Neural progenitor cell (in vitro differentiated cells): ENCODE data around the gene SOBP. TPM values are rescaled to one million over a fixed set of nuclear protein-coding genes. Genes with fewer than 3 reads are reported as not detected.
A peak's percentile ranks its signal among the peaks of the same experiment; 100 is the strongest.

ENCODE experiments used
- DNase-seq: peaks from one replicate; pipeline ENCODE4 v3.0.0-alpha.2; 2016; ENCODE audit warnings: low spot score
- H2AFZ ChIP-seq: fragments of 200-600 bp; sonication (generic); replicated peaks from 2 replicates; pipeline ENCODE4 v1.6.1; 2016; ENCODE audit warnings: antibody characterized with exemption
- H3F3A ChIP-seq: fragments of 200-600 bp; sonication (generic); 2 replicates; pipeline ENCODE4 v1.6.1; 2016; ENCODE audit warnings: antibody characterized with exemption, low read depth
- H3K27ac ChIP-seq: fragments of 200-600 bp; sonication (generic); 2 replicates; pipeline ENCODE4 v1.5.1; 2016; ENCODE audit warnings: mild to moderate bottlenecking
- H3K27me3 ChIP-seq: fragments of 200-600 bp; sonication (generic); 2 replicates; pipeline ENCODE4 v1.6.1; 2016; ENCODE audit warnings: mild to moderate bottlenecking, moderate library complexity
- H3K36me3 ChIP-seq: fragments of 200-600 bp; sonication (generic); 2 replicates; pipeline ENCODE4 v1.5.1; 2016
- H3K4me1 ChIP-seq: fragments of 200-600 bp; sonication (generic); 2 replicates; pipeline ENCODE4 v1.6.1; 2016; ENCODE audit warnings: mixed run types
- H3K4me2 ChIP-seq: fragments of 200-600 bp; sonication (generic); 2 replicates; pipeline ENCODE4 v1.6.1; 2016
- H3K4me3 ChIP-seq: fragments of 200-600 bp; sonication (generic); 2 replicates; pipeline ENCODE4 v1.5.1; 2016
- H3K79me2 ChIP-seq: fragments of 200-600 bp; sonication (generic); 2 replicates; pipeline ENCODE4 v1.6.1; 2016; ENCODE audit warnings: low read depth
- H3K9ac ChIP-seq: fragments of 200-600 bp; sonication (generic); 2 replicates; pipeline ENCODE4 v1.6.1; 2016
- H3K9me3 ChIP-seq: fragments of 200-600 bp; sonication (generic); 2 replicates; pipeline ENCODE4 v1.5.1; 2016; ENCODE audit warnings: low read depth
- H4K20me1 ChIP-seq: fragments of 200-600 bp; sonication (generic); 2 replicates; pipeline ENCODE4 v1.6.1; 2016; ENCODE audit warnings: low read depth
- H3K27ac Mint-ChIP-seq: 3 replicates; pipeline ENCODE4 v1.8.0; 2021; ENCODE audit warnings: mixed read lengths
- H3K27me3 Mint-ChIP-seq: 2 replicates; pipeline ENCODE4 v1.8.0; 2022; ENCODE audit warnings: low read depth, mild to moderate bottlenecking, inconsistent platforms, moderate library complexity, mixed read lengths; ENCODE audit not compliant: insufficient read depth
- H3K36me3 Mint-ChIP-seq: 3 replicates; pipeline ENCODE4 v1.8.0; 2021; ENCODE audit warnings: mixed read lengths
- H3K4me1 Mint-ChIP-seq: 3 replicates; pipeline ENCODE4 v1.8.0; 2021; ENCODE audit warnings: mixed read lengths
- H3K4me3 Mint-ChIP-seq: 3 replicates; pipeline ENCODE4 v1.8.0; 2021; ENCODE audit warnings: mild to moderate bottlenecking, moderate library complexity, mixed read lengths
- H3K9me3 Mint-ChIP-seq: 3 replicates; pipeline ENCODE4 v1.8.0; 2020; ENCODE audit warnings: mixed read lengths
- EZH2 ChIP-seq: fragments of 200-600 bp; sonication (generic); IDR thresholded peaks from 2 replicates; pipeline ENCODE4 v1.6.1; 2017; ENCODE audit warnings: antibody characterized with exemption, mild to moderate bottlenecking, moderate library complexity
- EZH2phosphoT487 ChIP-seq: fragments of 200-600 bp; sonication (generic); IDR thresholded peaks from 2 replicates; pipeline ENCODE4 v1.6.1; 2017; ENCODE audit warnings: antibody characterized with exemption
- total RNA-seq: library from RNA; depleted of rRNA; stranded (reverse); fragments of >200 nt; gene quantifications from 2 replicates; pipeline ENCODE4 v1.2.3, GENCODE V29; 2015; ENCODE audit warnings: low replicate concordance
- TF ChIP-seq, protein P1 (sequence below): fragments of 200-600 bp; sonication (generic); IDR thresholded peaks from 2 replicates; pipeline ENCODE4 v1.5.1; 2017; ENCODE audit warnings: antibody characterized with exemption, mild to moderate bottlenecking

SOBP gene
- total RNA-seq, 1 donor from 2014 or later, result 12.6 TPM

- TF ChIP-seq EZH2, result no peak
- TF ChIP-seq, protein P1, sequence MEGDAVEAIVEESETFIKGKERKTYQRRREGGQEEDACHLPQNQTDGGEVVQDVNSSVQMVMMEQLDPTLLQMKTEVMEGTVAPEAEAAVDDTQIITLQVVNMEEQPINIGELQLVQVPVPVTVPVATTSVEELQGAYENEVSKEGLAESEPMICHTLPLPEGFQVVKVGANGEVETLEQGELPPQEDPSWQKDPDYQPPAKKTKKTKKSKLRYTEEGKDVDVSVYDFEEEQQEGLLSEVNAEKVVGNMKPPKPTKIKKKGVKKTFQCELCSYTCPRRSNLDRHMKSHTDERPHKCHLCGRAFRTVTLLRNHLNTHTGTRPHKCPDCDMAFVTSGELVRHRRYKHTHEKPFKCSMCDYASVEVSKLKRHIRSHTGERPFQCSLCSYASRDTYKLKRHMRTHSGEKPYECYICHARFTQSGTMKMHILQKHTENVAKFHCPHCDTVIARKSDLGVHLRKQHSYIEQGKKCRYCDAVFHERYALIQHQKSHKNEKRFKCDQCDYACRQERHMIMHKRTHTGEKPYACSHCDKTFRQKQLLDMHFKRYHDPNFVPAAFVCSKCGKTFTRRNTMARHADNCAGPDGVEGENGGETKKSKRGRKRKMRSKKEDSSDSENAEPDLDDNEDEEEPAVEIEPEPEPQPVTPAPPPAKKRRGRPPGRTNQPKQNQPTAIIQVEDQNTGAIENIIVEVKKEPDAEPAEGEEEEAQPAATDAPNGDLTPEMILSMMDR, result no peak
- TF ChIP-seq EZH2phosphoT487, result no peak
- peaks cover 12% of the 10 kb centered on the region for H3K9me3 Mint-ChIP-seq
- H3K27ac Mint-ChIP-seq, result no peak overlapping the region
- H3K4me1 ChIP-seq, result peaks cover 10% of the 10 kb centered on the region
- H3K27me3 ChIP-seq, result no peaks in the 10 kb centered on the region
- no peak overlapping the region for H3K4me3 Mint-ChIP-seq
- no peaks in the 10 kb centered on the region for H3K79me2 ChIP-seq
- H3K27ac ChIP-seq, result no peak overlapping the region
- no peak for DNase-seq
- H3K9ac ChIP-seq, result no peak overlapping the region
- H3K36me3 ChIP-seq, result no peaks in the 10 kb centered on the region
- H3F3A ChIP-seq, result no peaks in the 10 kb centered on the region
- no peak overlapping the region for H2AFZ ChIP-seq
- H4K20me1 ChIP-seq, result peaks cover 4% of the 10 kb centered on the region
- no peak overlapping the region for H3K4me2 ChIP-seq
- no peak overlapping the region for H3K4me3 ChIP-seq
- H3K36me3 Mint-ChIP-seq, result peaks cover 21% of the 10 kb centered on the region
- peaks cover 3% of the 10 kb centered on the region for H3K27me3 Mint-ChIP-seq
- H3K9me3 ChIP-seq, result no peaks in the 10 kb centered on the region
- H3K4me1 Mint-ChIP-seq, result peaks cover 20% of the 10 kb centered on the region
Measured at GRCh38 chr6:107648983-107649382, 159.1 kb downstream of the SOBP start.

DNA sequence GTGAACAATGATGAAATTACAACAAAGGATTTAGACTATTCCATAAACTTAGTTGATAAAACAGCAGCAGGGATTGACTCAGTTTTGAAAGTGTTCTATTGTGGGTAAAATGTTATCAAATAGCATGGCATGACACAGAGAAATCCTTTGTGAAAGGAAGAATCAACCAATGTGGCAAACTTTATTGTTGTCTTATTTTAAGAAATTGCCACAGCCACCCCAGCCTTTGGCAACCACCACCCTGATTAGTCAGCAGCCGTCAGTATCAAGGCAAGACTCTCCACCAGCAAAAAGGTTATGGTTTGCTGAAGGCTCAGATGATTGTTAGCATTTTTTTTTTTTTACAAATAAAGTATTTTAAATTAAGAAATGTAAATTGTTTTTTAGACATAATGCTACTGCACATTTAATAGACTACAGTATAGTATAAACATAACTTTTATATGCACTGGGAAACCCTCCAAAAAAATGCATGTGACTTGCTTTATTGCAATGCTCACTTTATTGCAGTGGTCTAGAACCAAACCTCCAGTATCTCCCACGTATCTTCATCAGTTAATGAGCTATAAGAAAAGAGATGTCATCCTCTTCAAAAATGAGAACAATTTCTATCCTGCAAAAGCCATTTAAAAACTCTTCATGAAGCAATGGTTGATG is 162.7 kb downstream of the SOBP start:
- Mint-ChIP-seq H3K27ac (no peak overlapping the region), H3K36me3 (peaks cover 18% of the 10 kb centered on the region), H3K27me3 (no peaks in the 10 kb centered on the region), H3K4me3 (no peak overlapping the region), H3K9me3 (peaks cover 12% of the 10 kb centered on the region), H3K4me1 (peaks cover 38% of the 10 kb centered on the region)
- Histone ChIP-seq H3K27me3 (no peaks in the 10 kb centered on the region), H3K4me3 (no peak overlapping the region), H3K36me3 (no peaks in the 10 kb centered on the region), H3K9ac (no peak overlapping the region), H3K4me1 (peaks cover 2% of the 10 kb centered on the region), H3K4me2 (no peak overlapping the region), H3K79me2 (no peaks in the 10 kb centered on the region), H4K20me1 (no peaks in the 10 kb centered on the region), H3F3A (no peaks in the 10 kb centered on the region), H3K27ac (no peak overlapping the region), H3K9me3 (no peaks in the 10 kb centered on the region), H2AFZ (no peak overlapping the region)
- no peak for DNase-seq
- no peak for TF ChIP-seq EZH2
- TF ChIP-seq, protein P1, result no peak
- TF ChIP-seq EZH2phosphoT487, result no peak

- no peak overlapping the region for H3K27ac ChIP-seq
- H3K27ac Mint-ChIP-seq, result no peak overlapping the region
Measured at GRCh38 chr6:107653183-107653580, 163.3 kb downstream of the SOBP start.

DNA sequence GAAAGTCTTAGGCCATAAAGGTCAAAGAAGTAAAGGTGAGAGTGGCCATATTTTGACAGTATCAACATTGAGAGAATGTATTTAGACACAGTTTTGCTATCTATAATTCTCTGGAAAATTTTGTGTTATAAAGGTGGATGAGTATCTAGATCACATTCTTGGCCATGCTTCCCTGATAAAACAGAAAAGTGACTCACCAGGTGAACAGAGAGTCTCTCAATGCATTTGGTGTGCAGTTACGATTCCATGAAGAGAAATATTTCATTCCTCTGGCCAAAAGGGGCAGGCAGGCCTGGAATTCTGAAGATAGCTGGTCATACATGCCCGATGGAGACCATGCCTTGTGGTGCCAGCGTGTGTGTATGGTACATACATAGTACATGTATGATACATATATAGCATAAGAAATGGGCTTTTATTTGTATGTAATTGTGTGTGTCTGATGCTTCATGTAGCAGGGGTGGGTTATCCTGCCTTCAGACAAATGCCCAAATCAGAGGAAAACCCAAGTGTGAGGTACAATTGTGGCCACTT is 164.0 kb downstream of the SOBP start:
- Histone ChIP-seq H3K4me3 (no peak overlapping the region), H3K4me2 (no peak overlapping the region), H3K79me2 (no peaks in the 10 kb centered on the region), H3F3A (no peaks in the 10 kb centered on the region), H4K20me1 (no peaks in the 10 kb centered on the region), H3K9ac (no peak overlapping the region), H3K9me3 (no peaks in the 10 kb centered on the region), H3K4me1 (peaks cover 5% of the 10 kb centered on the region), H3K36me3 (peaks cover 3% of the 10 kb centered on the region), H3K27me3 (no peaks in the 10 kb centered on the region), H2AFZ (no peak overlapping the region), H3K27ac (no peak overlapping the region)
- no peak for TF ChIP-seq EZH2phosphoT487
- TF ChIP-seq EZH2, result no peak
- TF ChIP-seq, protein P1, result no peak
- Mint-ChIP-seq H3K4me1 (peaks cover 41% of the 10 kb centered on the region), H3K9me3 (peaks cover 12% of the 10 kb centered on the region), H3K27ac (peak overlapping the region; percentile 12), H3K27me3 (no peaks in the 10 kb centered on the region), H3K4me3 (no peak overlapping the region), H3K36me3 (peaks cover 22% of the 10 kb centered on the region)
- no peak for DNase-seq

More at GRCh38 chr6:107653183-107653580, 163.3 kb downstream of the SOBP start:
- H3K27me3 Mint-ChIP-seq, result no peaks in the 10 kb centered on the region
- no peaks in the 10 kb centered on the region for H3K27me3 ChIP-seq
- no peaks in the 10 kb centered on the region for H3K9me3 ChIP-seq
- peaks cover 12% of the 10 kb centered on the region for H3K9me3 Mint-ChIP-seq
- peaks cover 5% of the 10 kb centered on the region for H3K4me1 ChIP-seq
- DNase-seq, result no peak
- H3F3A ChIP-seq, result no peaks in the 10 kb centered on the region
- no peak overlapping the region for H2AFZ ChIP-seq
- peaks cover 18% of the 10 kb centered on the region for H3K36me3 Mint-ChIP-seq
- TF ChIP-seq EZH2phosphoT487 (no peak), EZH2 (no peak)
- no peak overlapping the region for H3K9ac ChIP-seq
- no peaks in the 10 kb centered on the region for H3K36me3 ChIP-seq
- peaks cover 38% of the 10 kb centered on the region for H3K4me1 Mint-ChIP-seq
- no peaks in the 10 kb centered on the region for H4K20me1 ChIP-seq
- no peak overlapping the region for H3K4me3 ChIP-seq
- H3K79me2 ChIP-seq, result no peaks in the 10 kb centered on the region
- no peak overlapping the region for H3K4me3 Mint-ChIP-seq
- no peak overlapping the region for H3K4me2 ChIP-seq
